ENCODE data around the gene HAAO. TPM values are rescaled to one million over a fixed set of nuclear protein-coding genes. Genes with fewer than 3 reads are reported as not detected.

HAAO gene
- total RNA-seq, 1 experiment from 2014 or later, result 2.2 TPM

- intact Hi-C loops (cut with micrococcal nuclease; ENCODE audit: unreplicated experiment), result no loop called here
- TF ChIP-seq CTCF (IDR thresholded peaks at IDR 0.05; ENCODE audit: unreplicated experiment), result no peak
- CTCF ChIA-PET, result no interaction called here
- H3K36me3 Mint-ChIP-seq (ENCODE audit: insufficient read depth, unreplicated experiment), result no peaks in the 10 kb centered on the region
- no peaks in the 10 kb centered on the region for H3K9me3 Mint-ChIP-seq (ENCODE audit: low read depth, unreplicated experiment)
- DNase-seq, result no peak
- peaks cover 31% of the 10 kb centered on the region for H3K27me3 Mint-ChIP-seq (ENCODE audit: unreplicated experiment)
- BruUV-seq (replicated peaks), result no TSS peak
- no peaks in the 10 kb centered on the region for H3K4me1 Mint-ChIP-seq (ENCODE audit: low read depth, unreplicated experiment)
- H3K4me3 Mint-ChIP-seq (ENCODE audit: low read depth, unreplicated experiment), result no peak overlapping the region
- H3K27ac Mint-ChIP-seq (ENCODE audit: unreplicated experiment), result no peak overlapping the region
Observed at GRCh38 chr2:42802150-42802549, 9.8 kb upstream of the HAAO start.

GRCh38 chr2:42801381-42801780 is 9.0 kb upstream of the HAAO start:
- no peak overlapping the region for H3K27ac Mint-ChIP-seq (ENCODE audit: unreplicated experiment)
- intact Hi-C loops (cut with micrococcal nuclease; ENCODE audit: unreplicated experiment), result no loop called here
- TF ChIP-seq CTCF (IDR thresholded peaks at IDR 0.05; ENCODE audit: unreplicated experiment), result no peak
- no peak for DNase-seq
- peaks cover 31% of the 10 kb centered on the region for H3K27me3 Mint-ChIP-seq (ENCODE audit: unreplicated experiment)
- BruUV-seq (replicated peaks), result no TSS peak
- no peaks in the 10 kb centered on the region for H3K36me3 Mint-ChIP-seq (ENCODE audit: insufficient read depth, unreplicated experiment)
- CTCF ChIA-PET, result no interaction called here
- H3K4me3 Mint-ChIP-seq (ENCODE audit: low read depth, unreplicated experiment), result no peak overlapping the region
- no peaks in the 10 kb centered on the region for H3K4me1 Mint-ChIP-seq (ENCODE audit: low read depth, unreplicated experiment)
- H3K9me3 Mint-ChIP-seq (ENCODE audit: low read depth, unreplicated experiment), result no peaks in the 10 kb centered on the region

GRCh38 chr2:42800981-42801380 is 8.6 kb upstream of the HAAO start:
- BruUV-seq (replicated peaks), result no TSS peak
- no peak for DNase-seq
- peaks cover 31% of the 10 kb centered on the region for H3K27me3 Mint-ChIP-seq (ENCODE audit: unreplicated experiment)
- H3K27ac Mint-ChIP-seq (ENCODE audit: unreplicated experiment), result no peak overlapping the region
- CTCF ChIA-PET, result no interaction called here
- TF ChIP-seq CTCF (IDR thresholded peaks at IDR 0.05; ENCODE audit: unreplicated experiment), result no peak
- no peaks in the 10 kb centered on the region for H3K36me3 Mint-ChIP-seq (ENCODE audit: insufficient read depth, unreplicated experiment)
- intact Hi-C loops (cut with micrococcal nuclease; ENCODE audit: unreplicated experiment), result no loop called here
- H3K4me3 Mint-ChIP-seq (ENCODE audit: low read depth, unreplicated experiment), result no peak overlapping the region
- no peaks in the 10 kb centered on the region for H3K4me1 Mint-ChIP-seq (ENCODE audit: low read depth, unreplicated experiment)
- no peaks in the 10 kb centered on the region for H3K9me3 Mint-ChIP-seq (ENCODE audit: low read depth, unreplicated experiment)

- Mint-ChIP-seq H3K27ac (ENCODE audit: unreplicated experiment) (no peak overlapping the region), H3K36me3 (ENCODE audit: insufficient read depth, unreplicated experiment) (no peaks in the 10 kb centered on the region), H3K4me3 (ENCODE audit: low read depth, unreplicated experiment) (no peak overlapping the region), H3K27me3 (ENCODE audit: unreplicated experiment) (peaks cover 31% of the 10 kb centered on the region), H3K9me3 (ENCODE audit: low read depth, unreplicated experiment) (no peaks in the 10 kb centered on the region), H3K4me1 (ENCODE audit: low read depth, unreplicated experiment) (no peaks in the 10 kb centered on the region)
- intact Hi-C loops (cut with micrococcal nuclease; ENCODE audit: unreplicated experiment), result no loop called here
- no peak for DNase-seq
- CTCF ChIA-PET, result no interaction called here
- BruUV-seq (replicated peaks), result no TSS peak
- TF ChIP-seq CTCF (IDR thresholded peaks at IDR 0.05; ENCODE audit: unreplicated experiment), result no peak
Observed at GRCh38 chr2:42800461-42800962, 8.1 kb upstream of the HAAO start.
